Islet of Langerhans (tissue), 1 donor: ENCODE measurements around the gene ZMIZ2.
"Not testable (repeated sequence)": the region's sequence is repeated elsewhere in the genome, so short reads cannot be mapped to it uniquely, and the experiment has no call there.

Experiments used
- FAIRE-seq: peaks from one replicate; lab custom pipeline; 2011; peaks lifted over from hg19 to GRCh38; lab: Jason Lieb, UNC

Gene ZMIZ2

GRCh38 chr7:44748045-44748947, at the start of gene ZMIZ2:
Gene ZMIZ2, plus strand, starts transcription at chr7:44748847. Its CDS starts 7,403 bp downstream, at chr7:44756250.
- FAIRE-seq = no peak

- FAIRE-seq = not testable (repeated sequence)
These were observed 49.0 kb upstream of the ZMIZ2 start for GRCh38 chr7:44699598-44699997.

GRCh38 chr7:44700322-44700721, 48.3 kb upstream of the ZMIZ2 start:
- FAIRE-seq = no peak

GRCh38 chr7:44703391-44703790, 45.3 kb upstream of the ZMIZ2 start:
- FAIRE-seq = not testable (repeated sequence)

GRCh38 chr7:44703921-44704320, 44.7 kb upstream of the ZMIZ2 start:
- no peak for FAIRE-seq

GRCh38 chr7:44705434-44705833, 43.2 kb upstream of the ZMIZ2 start:
- no peak for FAIRE-seq

GRCh38 chr7:44706788-44707557, 41.7 kb upstream of the ZMIZ2 start:
- no peak for FAIRE-seq

- FAIRE-seq = no peak
These were observed 41.0 kb upstream of the ZMIZ2 start for GRCh38 chr7:44707558-44708230.

- no peak for FAIRE-seq
These were observed 39.4 kb upstream of the ZMIZ2 start for GRCh38 chr7:44709011-44709915.

- no peak for FAIRE-seq
These were observed 38.6 kb upstream of the ZMIZ2 start for GRCh38 chr7:44709945-44710596.

- no peak for FAIRE-seq
These were observed 37.1 kb upstream of the ZMIZ2 start for GRCh38 chr7:44711528-44711927.

- FAIRE-seq = no peak
These were observed 36.6 kb upstream of the ZMIZ2 start for GRCh38 chr7:44712012-44712411.

GRCh38 chr7:44713141-44713540, 35.5 kb upstream of the ZMIZ2 start:
- no peak for FAIRE-seq

- FAIRE-seq = no peak
These were observed 34.8 kb upstream of the ZMIZ2 start for GRCh38 chr7:44713680-44714335.

- no peak for FAIRE-seq
These were observed 32.4 kb upstream of the ZMIZ2 start for GRCh38 chr7:44716205-44716604.

- FAIRE-seq = no peak
These were observed 28.3 kb upstream of the ZMIZ2 start for GRCh38 chr7:44720301-44720700.

- no peak for FAIRE-seq
These were observed 24.4 kb upstream of the ZMIZ2 start for GRCh38 chr7:44724276-44724675.

GRCh38 chr7:44726250-44726649, 22.4 kb upstream of the ZMIZ2 start:
- FAIRE-seq = not testable (repeated sequence)

- no peak for FAIRE-seq
These were observed 21.3 kb upstream of the ZMIZ2 start for GRCh38 chr7:44727158-44727936.

GRCh38 chr7:44727937-44728262, 20.7 kb upstream of the ZMIZ2 start:
- FAIRE-seq = no peak
